ENCODE measurements around the gene SPDYE5.
"Not testable (repeated sequence)": the region's sequence is repeated elsewhere in the genome, so short reads cannot be mapped to it uniquely, and the experiment has no call there.

The SPDYE5 gene

DNA sequence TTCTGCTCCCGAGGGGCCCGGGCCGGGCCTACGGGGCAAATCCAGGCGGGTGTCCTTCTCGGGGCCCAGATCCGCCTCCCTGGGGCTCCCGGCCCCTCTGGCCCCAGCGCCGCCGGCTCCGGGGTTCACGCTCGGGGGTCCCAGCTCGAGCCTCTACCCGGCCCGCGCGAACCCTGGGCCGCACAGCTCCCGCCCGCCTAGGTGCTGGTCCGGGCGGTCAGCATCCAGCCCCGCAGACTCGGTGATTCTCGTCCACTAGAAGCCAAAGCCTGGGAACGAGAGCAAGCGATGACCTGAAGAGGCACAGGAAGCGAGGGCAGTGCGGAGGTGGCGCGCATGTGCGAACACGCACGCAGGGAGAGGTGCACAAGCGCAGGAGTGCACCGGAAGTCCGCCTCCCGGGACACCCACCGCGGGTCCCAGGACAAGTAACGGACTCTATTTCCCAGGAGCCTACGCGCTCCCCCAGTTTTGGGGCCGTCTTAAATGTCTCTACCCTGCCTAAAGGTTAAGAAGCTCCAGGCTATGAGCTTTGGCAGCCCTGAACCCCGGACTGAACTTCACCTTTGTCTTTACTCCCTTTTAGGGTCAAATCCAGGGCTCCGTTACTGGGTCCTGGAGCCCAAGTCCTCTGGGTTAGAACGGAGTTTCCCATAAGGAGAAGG is 6.0 kb upstream of the SPDYE5 start, which contains the start of gene POM121C:
Gene POM121C, minus strand, starts transcription at position 321 of the 665 bp plus-strand sequence. CDS start 44,803 bp downstream, outside the sequence.
- H3K27ac ChIP-seq (ENCODE audit: low read length); H3K4me1 ChIP-seq (ENCODE audit: control insufficient read depth, insufficient read depth, low read length); H3K36me3 ChIP-seq (ENCODE audit: control insufficient read depth, insufficient read depth, low read length); H3K27me3 ChIP-seq (ENCODE audit: control insufficient read depth, insufficient read depth, low read length); H3K9me3 ChIP-seq (ENCODE audit: control insufficient read depth, insufficient read depth, low read length): not testable (repeated sequence)
- DNase-seq (ENCODE audit: low read depth, low spot score) = peak; percentile 84
- H3K4me3 ChIP-seq (ENCODE audit: low read length) = peak within 1 kb of the TSS; percentile 71; the same call in 1 of the 2 replicates
- WGBS (ENCODE audit: insufficient coverage, insufficient read length) = no CpG with 5 or more reads among the region's 49 CpGs

DNA sequence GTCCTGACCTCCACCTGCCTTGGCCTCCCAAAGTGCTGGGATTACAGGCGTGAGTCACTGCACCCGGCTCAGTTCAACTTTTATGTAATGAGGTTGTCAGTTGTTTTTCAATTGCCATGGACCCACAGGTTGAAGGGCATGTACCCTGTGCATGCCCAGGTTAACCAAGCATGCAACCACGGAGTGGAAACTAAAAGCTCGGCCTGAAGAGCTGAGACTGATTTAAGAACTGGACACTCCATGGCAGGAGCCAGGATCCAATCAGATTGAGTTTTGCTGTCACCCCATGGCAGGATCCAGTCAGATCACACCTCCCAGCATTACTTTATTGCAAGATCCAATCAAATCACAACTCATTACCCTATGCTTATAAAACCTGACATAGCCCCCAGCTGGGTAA is 16.9 kb downstream of the SPDYE5 start:
- not testable (repeated sequence) for H3K36me3 ChIP-seq (ENCODE audit: control insufficient read depth, insufficient read depth, low read length); DNase-seq (ENCODE audit: low read depth, low spot score); H3K27me3 ChIP-seq (ENCODE audit: control insufficient read depth, insufficient read depth, low read length); H3K4me1 ChIP-seq (ENCODE audit: control insufficient read depth, insufficient read depth, low read length); H3K27ac ChIP-seq (ENCODE audit: low read length); H3K4me3 ChIP-seq (ENCODE audit: low read length); H3K9me3 ChIP-seq (ENCODE audit: control insufficient read depth, insufficient read depth, low read length)
- no CpG with 5 or more reads among the region's 4 CpGs for WGBS (ENCODE audit: insufficient coverage, insufficient read length)

GRCh38 chr7:75518842-75519241 is 26.7 kb downstream of the SPDYE5 start:
- H3K36me3 ChIP-seq (ENCODE audit: control insufficient read depth, insufficient read depth, low read length); H3K4me3 ChIP-seq (ENCODE audit: low read length); H3K9me3 ChIP-seq (ENCODE audit: control insufficient read depth, insufficient read depth, low read length); H3K27me3 ChIP-seq (ENCODE audit: control insufficient read depth, insufficient read depth, low read length); H3K4me1 ChIP-seq (ENCODE audit: control insufficient read depth, insufficient read depth, low read length); DNase-seq (ENCODE audit: low read depth, low spot score); H3K27ac ChIP-seq (ENCODE audit: low read length): not testable (repeated sequence)
- WGBS (ENCODE audit: insufficient coverage, insufficient read length) = 96% methylated on average over 2 of the region's 2 CpGs

DNA sequence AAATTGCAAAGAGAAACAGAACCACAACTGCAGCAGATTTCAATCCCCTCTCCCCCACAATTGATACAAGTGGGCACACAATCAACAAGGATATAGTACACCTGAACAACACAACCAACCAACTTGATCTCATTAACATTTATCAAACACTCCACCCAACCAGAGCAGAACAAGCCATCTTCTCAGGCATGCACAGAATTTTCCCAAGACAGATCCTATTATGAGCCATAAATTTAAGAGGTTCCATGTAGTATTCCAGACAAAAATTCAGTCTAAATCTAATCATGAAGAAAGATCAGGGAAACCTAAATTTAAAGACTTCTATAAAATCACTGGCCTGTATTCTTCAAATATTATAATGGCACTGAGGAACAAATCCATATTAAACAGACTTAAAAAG is 29.6 kb downstream of the SPDYE5 start:
- not testable (repeated sequence) for H3K36me3 ChIP-seq (ENCODE audit: control insufficient read depth, insufficient read depth, low read length); DNase-seq (ENCODE audit: low read depth, low spot score); H3K9me3 ChIP-seq (ENCODE audit: control insufficient read depth, insufficient read depth, low read length); H3K4me1 ChIP-seq (ENCODE audit: control insufficient read depth, insufficient read depth, low read length); H3K27ac ChIP-seq (ENCODE audit: low read length); H3K27me3 ChIP-seq (ENCODE audit: control insufficient read depth, insufficient read depth, low read length); H3K4me3 ChIP-seq (ENCODE audit: low read length)

DNA sequence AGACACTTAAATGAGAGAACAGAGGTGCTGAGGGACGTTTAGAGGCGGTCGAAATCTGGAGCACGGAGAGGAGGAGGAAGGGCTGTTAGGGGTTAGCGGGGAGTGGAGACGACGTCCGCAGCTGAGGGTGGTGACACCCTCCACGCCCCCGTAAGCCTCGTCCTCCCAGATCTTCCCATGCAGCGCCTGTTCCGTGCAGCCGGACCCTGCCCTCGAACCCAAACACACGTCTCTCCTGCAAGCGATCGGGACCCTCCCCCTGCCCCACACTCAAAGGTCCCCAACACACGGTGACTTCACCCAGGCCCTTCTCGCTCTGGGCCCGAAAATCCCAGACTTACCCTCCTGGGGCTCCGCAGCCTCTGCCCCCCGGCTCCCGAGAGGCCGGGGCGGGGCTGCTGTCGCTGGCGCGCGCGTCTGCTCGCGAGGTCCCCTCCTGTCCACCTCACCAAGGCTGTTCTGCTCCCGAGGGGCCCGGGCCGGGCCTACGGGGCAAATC is 35.2 kb downstream of the SPDYE5 start:
- not testable (repeated sequence) for H3K27ac ChIP-seq (ENCODE audit: low read length); H3K27me3 ChIP-seq (ENCODE audit: control insufficient read depth, insufficient read depth, low read length); H3K36me3 ChIP-seq (ENCODE audit: control insufficient read depth, insufficient read depth, low read length); H3K9me3 ChIP-seq (ENCODE audit: control insufficient read depth, insufficient read depth, low read length); DNase-seq (ENCODE audit: low read depth, low spot score); H3K4me1 ChIP-seq (ENCODE audit: control insufficient read depth, insufficient read depth, low read length)
- H3K4me3 ChIP-seq (ENCODE audit: low read length) = peak overlapping the region; percentile 76
- WGBS (ENCODE audit: insufficient coverage, insufficient read length) = no CpG with 5 or more reads among the region's 37 CpGs

DNA sequence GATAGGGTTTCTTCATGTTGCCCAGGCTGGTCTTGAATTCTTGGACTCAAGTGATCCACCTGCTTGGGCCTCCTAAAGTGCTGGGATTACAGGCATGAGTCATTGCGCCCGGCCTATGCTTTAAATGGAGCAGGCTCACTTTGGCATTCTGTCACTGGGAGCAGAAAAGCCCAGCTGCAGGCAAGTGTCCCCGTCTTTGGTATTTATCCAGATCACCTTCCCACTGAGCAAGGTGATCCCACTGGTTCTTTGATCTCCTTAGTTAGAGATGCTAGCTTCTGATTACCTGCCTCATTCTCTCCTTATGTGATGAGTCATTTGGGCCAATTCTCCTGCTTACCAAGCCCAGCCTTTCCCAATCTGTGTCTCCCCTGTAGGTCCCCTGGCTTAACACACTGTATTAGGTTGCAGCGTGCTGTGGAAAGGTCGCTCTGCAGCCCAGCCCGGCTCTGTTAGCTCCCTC is 39.3 kb downstream of the SPDYE5 start:
- peak; percentile 11 for DNase-seq (ENCODE audit: low read depth, low spot score)
- WGBS (ENCODE audit: insufficient coverage, insufficient read length) = no CpG with 5 or more reads among the region's 6 CpGs

GRCh38 chr7:75532639-75533038 is 40.5 kb downstream of the SPDYE5 start:
- no peak for DNase-seq (ENCODE audit: low read depth, low spot score)
- Histone ChIP-seq H3K27ac (ENCODE audit: low read length) (no peak overlapping the region), H3K4me3 (ENCODE audit: low read length) (no peak overlapping the region), H3K4me1 (ENCODE audit: control insufficient read depth, insufficient read depth, low read length) (no peaks in the 10 kb centered on the region), H3K36me3 (ENCODE audit: control insufficient read depth, insufficient read depth, low read length) (peaks cover 16% of the 10 kb centered on the region), H3K27me3 (ENCODE audit: control insufficient read depth, insufficient read depth, low read length) (no peaks in the 10 kb centered on the region), H3K9me3 (ENCODE audit: control insufficient read depth, insufficient read depth, low read length) (no peaks in the 10 kb centered on the region)
- WGBS (ENCODE audit: insufficient coverage, insufficient read length) = no CpG with 5 or more reads among the region's 4 CpGs

More for the DNA sequence above, 39.3 kb downstream of the SPDYE5 start:
- Histone ChIP-seq H3K4me3 (ENCODE audit: low read length) (no peak overlapping the region), H3K27ac (ENCODE audit: low read length) (no peak overlapping the region), H3K27me3 (ENCODE audit: control insufficient read depth, insufficient read depth, low read length) (no peaks in the 10 kb centered on the region), H3K36me3 (ENCODE audit: control insufficient read depth, insufficient read depth, low read length) (peaks cover 5% of the 10 kb centered on the region), H3K4me1 (ENCODE audit: control insufficient read depth, insufficient read depth, low read length) (no peaks in the 10 kb centered on the region), H3K9me3 (ENCODE audit: control insufficient read depth, insufficient read depth, low read length) (no peaks in the 10 kb centered on the region)

- Histone ChIP-seq H3K36me3 (ENCODE audit: control insufficient read depth, insufficient read depth, low read length) (peaks cover 18% of the 10 kb centered on the region), H3K27ac (ENCODE audit: low read length) (no peak overlapping the region), H3K9me3 (ENCODE audit: control insufficient read depth, insufficient read depth, low read length) (no peaks in the 10 kb centered on the region), H3K27me3 (ENCODE audit: control insufficient read depth, insufficient read depth, low read length) (no peaks in the 10 kb centered on the region), H3K4me3 (ENCODE audit: low read length) (no peak overlapping the region), H3K4me1 (ENCODE audit: control insufficient read depth, insufficient read depth, low read length) (no peaks in the 10 kb centered on the region)
- DNase-seq (ENCODE audit: low read depth, low spot score) = no peak
- WGBS (ENCODE audit: insufficient coverage, insufficient read length) = no CpG with 5 or more reads among the region's 6 CpGs
These were observed 41.8 kb downstream of the SPDYE5 start for GRCh38 chr7:75533926-75534325.

GRCh38 chr7:75534727-75535307 is 42.7 kb downstream of the SPDYE5 start:
- H3K9me3 ChIP-seq (ENCODE audit: control insufficient read depth, insufficient read depth, low read length) = no peaks in the 10 kb centered on the region
- H3K36me3 ChIP-seq (ENCODE audit: control insufficient read depth, insufficient read depth, low read length) = peaks cover 18% of the 10 kb centered on the region
- no peaks in the 10 kb centered on the region for H3K4me1 ChIP-seq (ENCODE audit: control insufficient read depth, insufficient read depth, low read length)
- H3K27ac ChIP-seq (ENCODE audit: low read length) = no peak overlapping the region
- DNase-seq (ENCODE audit: low read depth, low spot score) = no peak
- WGBS (ENCODE audit: insufficient coverage, insufficient read length) = no CpG with 5 or more reads among the region's 8 CpGs
- no peak overlapping the region for H3K4me3 ChIP-seq (ENCODE audit: low read length)
- H3K27me3 ChIP-seq (ENCODE audit: control insufficient read depth, insufficient read depth, low read length) = no peaks in the 10 kb centered on the region

DNA sequence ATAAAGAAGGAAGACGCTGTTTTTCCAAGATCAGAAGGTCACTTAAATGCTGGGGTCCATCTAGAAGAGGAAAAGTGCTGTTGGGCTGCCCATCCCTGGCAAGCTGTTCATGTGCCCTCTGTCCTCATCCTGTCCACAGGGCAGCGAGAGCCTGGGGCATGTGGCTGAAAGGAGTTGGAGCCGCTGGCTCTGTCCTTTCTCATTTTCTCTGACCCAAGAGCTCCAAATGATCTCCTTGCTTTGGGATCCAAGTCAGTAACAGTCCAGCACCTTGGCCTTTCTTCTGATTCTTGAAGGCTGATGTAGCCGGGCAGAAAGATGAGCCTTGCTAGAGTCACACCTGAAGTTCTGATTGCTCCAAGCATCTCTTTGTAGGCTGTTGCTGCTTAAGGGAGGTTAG is 44.4 kb downstream of the SPDYE5 start:
- H3K27ac ChIP-seq (ENCODE audit: low read length) = no peak overlapping the region
- WGBS (ENCODE audit: insufficient coverage, insufficient read length) = no CpG with 5 or more reads among the region's 4 CpGs

More for the DNA sequence above, 44.4 kb downstream of the SPDYE5 start:
- Histone ChIP-seq H3K27me3 (ENCODE audit: control insufficient read depth, insufficient read depth, low read length) (no peaks in the 10 kb centered on the region), H3K36me3 (ENCODE audit: control insufficient read depth, insufficient read depth, low read length) (peaks cover 20% of the 10 kb centered on the region), H3K4me3 (ENCODE audit: low read length) (no peak overlapping the region), H3K9me3 (ENCODE audit: control insufficient read depth, insufficient read depth, low read length) (no peaks in the 10 kb centered on the region), H3K4me1 (ENCODE audit: control insufficient read depth, insufficient read depth, low read length) (no peaks in the 10 kb centered on the region)
- DNase-seq (ENCODE audit: low read depth, low spot score) = no peak

All from iPS DF 6.9 (cell line).